Endothelial cell of umbilical vein (primary cell): Measurements from ENCODE around the gene DENND2C. TPM values are rescaled to one million over a fixed set of nuclear protein-coding genes. Genes with fewer than 3 reads are reported as not detected.

Experiments used
- BruUV-seq: library from RNA; stranded (reverse); fragments of 400-500 nt; replicated peaks from 2 replicates; lab custom pipeline; 2021; lab: Mats Ljungman, UMichigan
- CTCF ChIA-PET: fragments of 300-600, 350-600 bp; sonication (Branson Sonifier 250); formaldehyde crosslinking; loops from one replicate; lab custom pipeline; 2021; ENCODE audit warnings: antibody characterized with exemption, inconsistent platforms; lab: Charles Lee
- POLR2A ChIA-PET: fragments of 300-600, 350-600 bp; sonication (Branson Sonifier 250); formaldehyde crosslinking; loops from one replicate; lab custom pipeline; 2021; ENCODE audit warnings: antibody characterized with exemption, inconsistent platforms; lab: Charles Lee
- DNase-seq: peaks from one replicate; pipeline ENCODE4 v3.0.0-alpha.2; 2011; ENCODE audit warnings: low read depth, low spot score
- FAIRE-seq: peaks from 2 replicates; lab custom pipeline; 2011; peaks lifted over from hg19 to GRCh38; lab: Jason Lieb, UNC
- H2AFZ ChIP-seq: 2 replicates; pipeline ENCODE4 v1.6.0; 2012; ENCODE audit warnings: low read depth, low read length, control low read depth, inconsistent platforms
- H3K27ac ChIP-seq: 2 replicates; pipeline ENCODE4 v1.5.1; 2011; ENCODE audit warnings: low read depth, mild to moderate bottlenecking, control low read depth, low read length, moderate library complexity; ENCODE audit not compliant: insufficient read depth
- H3K27me3 ChIP-seq, 2 experiments: 2 replicates each; pipeline versions ENCODE4 v1.6.0 to v1.6.1; 2011; ENCODE audit warnings: low read length in 2 of 2, mixed read lengths in 1 of 2; ENCODE audit not compliant: control insufficient read depth in 2 of 2, insufficient read depth in 2 of 2
- H3K36me3 ChIP-seq, 2 experiments: 2 replicates in 1 of 2; 3 replicates in 1 of 2; pipeline ENCODE4 v1.5.1; 2011; ENCODE audit warnings: low read length in 2 of 2, mild to moderate bottlenecking in 1 of 2, moderate library complexity in 1 of 2; ENCODE audit not compliant: control insufficient read depth in 2 of 2, insufficient read depth in 2 of 2; ENCODE audit errors: extremely low read depth in 1 of 2
- H3K4me1 ChIP-seq: 3 replicates; pipeline ENCODE4 v1.5.1; 2011; ENCODE audit warnings: mild to moderate bottlenecking, low read length; ENCODE audit not compliant: control insufficient read depth, insufficient read depth; ENCODE audit errors: extremely low read depth
- H3K4me2 ChIP-seq: 2 replicates; pipeline ENCODE4 v1.6.1; 2011; ENCODE audit warnings: low read length, control low read depth, mixed read lengths; ENCODE audit not compliant: insufficient read depth
- H3K4me3 ChIP-seq, 3 experiments: fragments of 200-600 bp in 1 of 3; sonication (generic), shearing (Covaris generic) in 1 of 3; replicated peaks in 1 of 3; 2 replicates each; pipeline ENCODE4 v1.5.1; 2011 to 2016; ENCODE audit warnings: control low read depth in 3 of 3, low read length in 3 of 3, mild to moderate bottlenecking in 2 of 3, inconsistent platforms in 1 of 3, low read depth in 1 of 3, moderate library complexity in 1 of 3; ENCODE audit not compliant: insufficient read depth in 1 of 3
- H3K79me2 ChIP-seq: 2 replicates; pipeline ENCODE4 v1.6.0; 2012; ENCODE audit warnings: low read length, inconsistent platforms; ENCODE audit not compliant: control insufficient read depth, insufficient read depth
- H3K9ac ChIP-seq: replicated peaks from 2 replicates; pipeline ENCODE3; 2011; ENCODE audit warnings: low read length, control low read depth; ENCODE audit not compliant: insufficient read depth; ENCODE audit errors: extremely low read depth
- H3K9me1 ChIP-seq: replicated peaks from 3 replicates; pipeline ENCODE4 v1.6.0; 2011; ENCODE audit warnings: mild to moderate bottlenecking, low read length; ENCODE audit not compliant: control insufficient read depth, insufficient read depth; ENCODE audit errors: extremely low read depth
- H3K9me3 ChIP-seq: replicated peaks from 2 replicates; pipeline ENCODE4 v1.5.1; 2012; ENCODE audit warnings: low read length, inconsistent platforms; ENCODE audit not compliant: control insufficient read depth, insufficient read depth
- H4K20me1 ChIP-seq: replicated peaks from 2 replicates; pipeline ENCODE3; 2011; ENCODE audit warnings: mild to moderate bottlenecking, low read length; ENCODE audit not compliant: control insufficient read depth, insufficient read depth; ENCODE audit errors: extremely low read depth
- EZH2 ChIP-seq: IDR thresholded peaks from 2 replicates; pipeline ENCODE4 v1.6.1; 2012; ENCODE audit warnings: borderline replicate concordance, low read depth, mild to moderate bottlenecking, moderate library complexity, low read length, inconsistent platforms; ENCODE audit not compliant: severe bottlenecking
- FOS ChIP-seq: IDR thresholded peaks from 2 replicates; pipeline ENCODE4 v1.6.1; 2011; ENCODE audit warnings: mild to moderate bottlenecking, low read length, moderate library complexity, borderline replicate concordance; ENCODE audit not compliant: insufficient read depth
- GATA2 ChIP-seq: IDR thresholded peaks from 2 replicates; pipeline ENCODE4 v1.7.0; 2011; ENCODE audit warnings: low read depth, mild to moderate bottlenecking, moderate library complexity, mixed read lengths, low read length; ENCODE audit not compliant: insufficient read length, insufficient read depth
- JUN ChIP-seq: IDR thresholded peaks from 2 replicates; pipeline ENCODE4 v1.6.1; 2011; ENCODE audit warnings: borderline replicate concordance, low read depth; ENCODE audit not compliant: insufficient read length, insufficient read depth
- MYC ChIP-seq: IDR thresholded peaks from one replicate; pipeline ENCODE4 v1.6.1; 2011; ENCODE audit warnings: mild to moderate bottlenecking, low read depth, low read length
- POLR2A ChIP-seq: IDR thresholded peaks from 2 replicates; pipeline ENCODE4 v1.6.1; 2012; ENCODE audit warnings: low read depth, mild to moderate bottlenecking, control low read depth, low read length
- POLR2AphosphoS5 ChIP-seq: IDR thresholded peaks from 2 replicates; pipeline ENCODE4 v1.6.1; 2012; ENCODE audit warnings: low read depth, mild to moderate bottlenecking, control low read depth, low read length, moderate library complexity; ENCODE audit not compliant: insufficient read depth
- dilution Hi-C: fragments of 300-500 bp; cut with MboI; formaldehyde crosslinking; loops from one replicate; pipeline ENCODE4 v1.15.0; 2019; ENCODE audit warnings: low sequenced_read_pairs; ENCODE audit not compliant: extremely low pct_ligation_motif_present
- intact Hi-C: fragments of 100-400 bp; cut with micrococcal nuclease; formaldehyde crosslinking; loops from one replicate; pipeline ENCODE4 v1.10.0; 2022
- polyA plus RNA-seq, 4 experiments: library from polyadenylated mRNA; depleted of rRNA in 3 of 4; stranded (reverse) in 3 of 4; unstranded in 1 of 4; fragments of >200 nt; gene quantifications; 2 replicates each; pipeline versions ENCODE4 v1.2.1 to v1.2.3, GENCODE V29; 2011 to 2012; ENCODE audit warnings: missing spikeins in 1 of 4
- total RNA-seq: library from RNA; stranded (reverse); gene quantifications from 2 replicates; pipeline ENCODE4 v1.2.3, GENCODE V29; 2021
- TF ChIP-seq, protein P1 (sequence below), 2 donors: IDR thresholded peaks; 1 replicate in 1 of 2; 2 replicates in 1 of 2; pipeline ENCODE4 v1.5.1; 2011; ENCODE audit warnings: low read length in 2 of 2, mild to moderate bottlenecking in 2 of 2, moderate library complexity in 2 of 2, control low read depth in 1 of 2, inconsistent platforms in 1 of 2, low read depth in 1 of 2; ENCODE audit not compliant: insufficient read depth in 1 of 2; ENCODE audit errors: extremely low read depth in 1 of 2
- TF ChIP-seq, protein P2 (sequence below): IDR thresholded peaks from 2 replicates; pipeline ENCODE4 v1.6.1; 2011; ENCODE audit not compliant: insufficient read depth, insufficient read length

DENND2C gene
- total and polyA plus RNA-seq, 2 donors (not counting 3 experiments of a cell fraction or from before 2014, with no cell fraction given): 0.12 to 0.22 TPM

DNA sequence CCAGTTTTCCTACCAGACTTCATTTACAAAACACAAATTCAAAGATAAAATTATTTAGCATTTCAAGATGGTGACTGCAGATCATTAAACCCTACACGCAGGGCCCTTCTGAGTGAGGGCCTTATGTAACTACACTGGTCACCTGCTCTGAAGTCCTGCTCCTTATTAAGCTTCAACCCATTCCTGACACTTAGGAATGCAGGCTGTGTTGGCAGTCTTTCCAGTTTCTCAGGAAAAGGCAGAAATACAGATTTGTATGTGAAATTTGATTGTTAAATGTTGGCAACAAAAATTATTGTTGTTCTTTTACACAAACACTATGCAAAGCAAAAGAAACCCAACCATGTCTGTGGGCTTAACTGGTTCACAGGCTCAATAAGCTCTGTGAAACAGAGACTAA is 62.6 kb downstream of the DENND2C start:
- H3K4me2 ChIP-seq: no peak overlapping the region
- H3K9me3 ChIP-seq: no peaks in the 10 kb centered on the region
- H3K9ac ChIP-seq: no peak overlapping the region
- H3K79me2 ChIP-seq: no peaks in the 10 kb centered on the region
- no TSS peak for BruUV-seq
- H3K27me3 ChIP-seq: no peaks in the 10 kb centered on the region
- H3K4me1 ChIP-seq: no peaks in the 10 kb centered on the region
- no peak overlapping the region for H2AFZ ChIP-seq
- H3K4me3 ChIP-seq: no peak overlapping the region
- ChIA-PET CTCF (no interaction called here), POLR2A (interaction anchor here (0.5 kb wide), 1 partner anchor 923 kb away, joined by 3 read pairs; no protein-coding TSS in a partner anchor)
- TF ChIP-seq GATA2 (no peak), EZH2 (no peak), MYC (no peak), FOS (no peak), POLR2AphosphoS5 (no peak), POLR2A (no peak), JUN (no peak)
- TF ChIP-seq, protein P1, sequence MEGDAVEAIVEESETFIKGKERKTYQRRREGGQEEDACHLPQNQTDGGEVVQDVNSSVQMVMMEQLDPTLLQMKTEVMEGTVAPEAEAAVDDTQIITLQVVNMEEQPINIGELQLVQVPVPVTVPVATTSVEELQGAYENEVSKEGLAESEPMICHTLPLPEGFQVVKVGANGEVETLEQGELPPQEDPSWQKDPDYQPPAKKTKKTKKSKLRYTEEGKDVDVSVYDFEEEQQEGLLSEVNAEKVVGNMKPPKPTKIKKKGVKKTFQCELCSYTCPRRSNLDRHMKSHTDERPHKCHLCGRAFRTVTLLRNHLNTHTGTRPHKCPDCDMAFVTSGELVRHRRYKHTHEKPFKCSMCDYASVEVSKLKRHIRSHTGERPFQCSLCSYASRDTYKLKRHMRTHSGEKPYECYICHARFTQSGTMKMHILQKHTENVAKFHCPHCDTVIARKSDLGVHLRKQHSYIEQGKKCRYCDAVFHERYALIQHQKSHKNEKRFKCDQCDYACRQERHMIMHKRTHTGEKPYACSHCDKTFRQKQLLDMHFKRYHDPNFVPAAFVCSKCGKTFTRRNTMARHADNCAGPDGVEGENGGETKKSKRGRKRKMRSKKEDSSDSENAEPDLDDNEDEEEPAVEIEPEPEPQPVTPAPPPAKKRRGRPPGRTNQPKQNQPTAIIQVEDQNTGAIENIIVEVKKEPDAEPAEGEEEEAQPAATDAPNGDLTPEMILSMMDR (IDR thresholded peaks at IDR 0.05; ENCODE audit: extremely low read depth in 1 of 2, insufficient read depth in 1 of 2, low read depth in 1 of 2, low read length in 2 of 2): no peak
- TF ChIP-seq, protein P2, sequence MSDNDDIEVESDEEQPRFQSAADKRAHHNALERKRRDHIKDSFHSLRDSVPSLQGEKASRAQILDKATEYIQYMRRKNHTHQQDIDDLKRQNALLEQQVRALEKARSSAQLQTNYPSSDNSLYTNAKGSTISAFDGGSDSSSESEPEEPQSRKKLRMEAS: no peak
- no peak overlapping the region for H3K27ac ChIP-seq
- DNase-seq: no peak
- H3K36me3 ChIP-seq: no peaks in the 10 kb centered on the region
- intact Hi-C loops (no loop called here), dilution Hi-C loops (no loop called here)
- no peak for FAIRE-seq
- no peaks in the 10 kb centered on the region for H3K9me1 ChIP-seq
- no peaks in the 10 kb centered on the region for H4K20me1 ChIP-seq
